GM08714 (cell line): ENCODE measurements around the gene SNED1.

Experiments used
- H3K4me3 ChIP-seq: fragments of 200-500 bp; sonication (Bioruptor generic); 2 replicates; pipeline ENCODE4 v1.5.1; 2014; ENCODE audit warnings: mild to moderate bottlenecking, low read length, inconsistent platforms
- ZNF274 ChIP-seq: IDR thresholded peaks from 2 replicates; pipeline ENCODE4 v1.6.1; 2012; ENCODE audit warnings: mild to moderate bottlenecking, low read depth, low read length

Gene SNED1

DNA sequence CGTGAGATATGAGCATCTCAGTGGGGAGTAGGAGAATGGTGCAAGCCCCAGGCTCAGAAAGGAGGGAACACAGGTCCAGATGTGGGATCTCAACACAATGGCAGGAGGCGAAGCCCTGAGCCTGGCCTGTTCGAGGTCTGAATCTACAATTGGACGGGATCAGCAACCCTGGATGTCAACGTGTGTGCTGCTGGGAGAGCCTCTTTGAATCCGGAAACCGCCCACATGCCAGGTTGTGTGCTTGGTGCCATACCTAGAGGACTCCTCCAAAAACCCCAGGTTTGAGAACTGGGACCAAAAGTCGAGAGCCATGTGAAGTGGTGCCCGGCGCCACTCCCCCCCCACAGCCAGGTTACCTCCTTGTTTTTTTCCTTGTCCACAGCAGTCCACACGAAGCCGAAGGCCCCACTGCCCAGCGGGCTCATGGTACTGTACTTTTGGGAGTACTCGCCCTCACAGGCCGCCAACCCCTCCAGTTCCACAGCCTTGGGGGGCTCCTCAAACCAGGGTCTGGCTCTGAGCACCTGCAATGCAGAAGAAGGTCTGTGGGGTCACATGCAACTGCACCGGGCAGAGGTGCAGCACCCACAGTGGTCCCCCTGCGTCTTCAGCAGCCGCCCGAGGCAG lies 124.1 kb downstream of the SNED1 start:
- TF ChIP-seq ZNF274 = no peak
- H3K4me3 ChIP-seq = no peak overlapping the region

GRCh38 chr2:241123816-241124536 lies 125.6 kb downstream of the SNED1 start:
- H3K4me3 ChIP-seq = no peak overlapping the region
- TF ChIP-seq ZNF274 = no peak

- H3K4me3 ChIP-seq = no peak overlapping the region
- TF ChIP-seq ZNF274 = no peak
Measured at GRCh38 chr2:241125626-241126025, 127.2 kb downstream of the SNED1 start.

- TF ChIP-seq ZNF274 = no peak
- H3K4me3 ChIP-seq = no peak overlapping the region
Measured at GRCh38 chr2:241126201-241126611, 127.8 kb downstream of the SNED1 start.

DNA sequence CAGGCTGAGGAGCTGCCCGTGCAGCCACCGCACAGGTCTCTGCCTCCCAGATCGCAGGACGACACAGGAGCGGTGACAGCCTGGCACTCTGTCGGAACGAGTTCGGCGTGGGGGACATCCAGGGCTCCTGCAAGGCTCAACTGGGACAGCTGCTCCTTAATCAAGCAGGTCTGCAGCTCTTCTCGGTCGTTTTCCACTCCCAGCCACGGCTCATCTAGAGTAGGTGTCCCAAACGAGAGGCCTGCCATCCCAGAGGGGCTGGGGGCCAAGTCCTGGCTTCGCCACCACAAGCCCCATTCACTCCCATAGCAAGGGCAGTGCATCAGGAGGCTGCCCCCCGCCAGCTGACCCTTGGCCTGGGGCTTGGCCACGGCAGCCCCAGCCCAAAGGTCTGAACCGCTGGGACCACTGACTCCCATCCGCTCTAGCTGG lies 128.4 kb downstream of the SNED1 start:
- no peak for TF ChIP-seq ZNF274
- no peak overlapping the region for H3K4me3 ChIP-seq

- no peak for TF ChIP-seq ZNF274
Measured at GRCh38 chr2:241128266-241128665, 129.8 kb downstream of the SNED1 start.

DNA sequence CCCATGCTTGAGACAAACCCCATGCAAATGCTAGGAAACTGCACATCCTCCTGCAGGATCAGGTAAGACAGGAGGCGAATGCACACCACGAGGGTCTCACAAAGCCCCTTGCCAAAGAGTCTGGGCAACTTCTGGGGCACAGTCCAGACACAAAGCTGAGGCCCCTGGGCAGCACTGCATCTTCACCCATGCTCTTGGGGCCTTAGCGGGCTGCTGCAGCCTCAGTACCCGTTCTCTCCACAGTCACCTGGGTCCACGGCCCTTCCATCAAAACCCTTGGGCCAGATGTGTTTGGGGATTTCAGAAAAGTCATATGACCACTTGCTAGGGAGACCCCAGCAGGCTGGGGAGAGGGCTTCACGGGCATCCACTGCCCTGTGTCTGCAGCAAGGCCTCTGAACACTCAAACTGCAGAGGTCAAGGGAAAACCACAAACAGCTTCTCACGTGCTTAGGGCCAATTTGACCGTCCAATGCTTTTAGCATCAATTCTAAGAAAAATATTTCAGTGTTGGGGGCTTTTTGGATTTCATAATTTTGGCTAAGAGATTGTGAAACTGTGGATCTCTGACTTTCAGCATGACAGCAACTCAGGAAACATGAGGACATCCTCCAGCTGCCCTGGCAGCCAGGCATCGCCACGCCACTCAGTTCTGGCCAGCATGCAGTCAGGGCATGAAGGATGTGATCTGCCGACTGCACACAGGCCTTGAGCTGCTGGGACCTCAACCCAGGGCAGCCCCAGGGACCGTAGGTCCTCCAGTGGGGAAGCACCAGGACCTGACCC lies 130.9 kb downstream of the SNED1 start:
- TF ChIP-seq ZNF274 = no peak
- H3K4me3 ChIP-seq = no peak overlapping the region

More at GRCh38 chr2:241128266-241128665, 129.8 kb downstream of the SNED1 start:
- no peak overlapping the region for H3K4me3 ChIP-seq

DNA sequence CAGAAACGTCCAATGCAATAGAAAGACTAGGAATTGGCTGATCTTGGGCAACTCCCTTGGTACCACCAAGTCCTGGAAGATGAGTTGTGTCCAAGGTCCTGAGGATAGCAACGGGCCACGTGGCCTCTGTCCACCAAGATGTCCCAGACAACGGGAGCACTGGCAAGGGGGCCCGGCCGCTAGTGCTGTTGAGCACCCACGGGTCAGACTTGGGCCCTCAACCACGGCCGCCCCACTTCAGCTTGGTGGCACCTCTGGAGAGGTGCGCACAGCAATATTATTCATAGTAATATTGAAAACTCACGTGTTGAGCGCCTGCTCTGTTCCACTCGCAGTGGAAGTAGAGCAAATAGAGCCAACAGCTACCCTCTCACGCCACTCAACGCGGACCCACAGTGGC lies 131.9 kb downstream of the SNED1 start:
- no peak overlapping the region for H3K4me3 ChIP-seq
- no peak for TF ChIP-seq ZNF274

GRCh38 chr2:241131531-241131930 lies 133.1 kb downstream of the SNED1 start:
- no peak for TF ChIP-seq ZNF274
- no peak overlapping the region for H3K4me3 ChIP-seq

- no peak for TF ChIP-seq ZNF274
- H3K4me3 ChIP-seq = no peak overlapping the region
Measured at GRCh38 chr2:241132538-241133435, 134.4 kb downstream of the SNED1 start.

GRCh38 chr2:241133436-241133820 lies 135.0 kb downstream of the SNED1 start:
- TF ChIP-seq ZNF274 = no peak
- H3K4me3 ChIP-seq = no peak overlapping the region

- no peak for TF ChIP-seq ZNF274
- no peak overlapping the region for H3K4me3 ChIP-seq
Measured at GRCh38 chr2:241134711-241135110, 136.3 kb downstream of the SNED1 start.

DNA sequence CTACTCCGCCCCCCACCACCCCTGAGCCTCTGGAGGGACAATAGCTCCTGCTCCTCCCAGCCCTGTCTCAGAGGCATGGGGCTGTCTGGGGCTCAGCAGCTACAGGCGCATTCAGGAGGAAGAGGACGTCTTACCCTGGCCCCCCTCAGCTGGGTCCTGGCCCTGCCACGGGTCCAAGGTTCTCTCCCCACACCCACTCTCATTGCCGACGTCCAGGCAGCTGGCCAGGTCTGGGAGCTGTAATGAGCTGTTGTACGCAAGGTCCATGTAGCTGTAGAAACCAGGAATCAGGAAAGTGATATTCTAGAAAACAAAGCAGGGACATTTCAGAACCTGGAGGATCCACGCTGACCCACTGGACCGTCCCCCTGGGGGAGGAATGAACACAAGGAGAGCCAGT lies 137.3 kb downstream of the SNED1 start:
- no peak for TF ChIP-seq ZNF274
- no peak overlapping the region for H3K4me3 ChIP-seq

DNA sequence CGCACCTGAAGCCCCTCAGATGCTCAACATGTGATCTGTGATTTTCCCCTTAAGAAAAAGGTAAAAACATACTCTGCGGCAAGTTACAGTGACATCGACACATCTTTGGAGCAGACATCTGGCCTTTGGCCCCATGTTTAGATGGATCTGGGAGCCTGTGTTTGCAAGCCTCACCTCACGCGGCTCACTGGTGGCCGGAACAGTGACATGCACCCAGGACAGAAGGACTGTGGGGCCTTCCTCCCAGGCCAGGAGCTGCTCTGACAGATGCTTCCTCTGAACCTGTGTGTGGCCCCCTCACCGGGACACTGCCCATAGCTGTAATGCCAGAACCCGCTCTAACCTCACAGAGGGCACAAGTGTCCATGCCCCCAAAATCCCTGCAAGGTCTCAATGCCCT lies 137.8 kb downstream of the SNED1 start:
- no peak for TF ChIP-seq ZNF274

More for the DNA sequence above, 137.8 kb downstream of the SNED1 start:
- H3K4me3 ChIP-seq = no peak overlapping the region
